Subcutaneous adipose tissue (tissue), 4 donors: Measurements from ENCODE around the gene LAMB4. TPM values are rescaled to one million over a fixed set of nuclear protein-coding genes. Genes with fewer than 3 reads are reported as not detected.

ENCODE experiments used
- total RNA-seq, 4 donors: library from RNA; depleted of rRNA; stranded (reverse); fragments of >200 nt; gene quantifications; one replicate each; pipeline ENCODE4 v1.1.0, GENCODE V29; 2016
- TF ChIP-seq, protein P1 (sequence below): fragments of 450-650 bp; IDR thresholded peaks from one replicate; pipeline ENCODE4 v1.5.1; 2016; ENCODE audit warnings: low read depth, mild to moderate bottlenecking, control low read depth, antibody characterized with exemption, moderate library complexity

LAMB4 gene
- total RNA-seq, 4 donors from 2014 or later, result not detected

DNA sequence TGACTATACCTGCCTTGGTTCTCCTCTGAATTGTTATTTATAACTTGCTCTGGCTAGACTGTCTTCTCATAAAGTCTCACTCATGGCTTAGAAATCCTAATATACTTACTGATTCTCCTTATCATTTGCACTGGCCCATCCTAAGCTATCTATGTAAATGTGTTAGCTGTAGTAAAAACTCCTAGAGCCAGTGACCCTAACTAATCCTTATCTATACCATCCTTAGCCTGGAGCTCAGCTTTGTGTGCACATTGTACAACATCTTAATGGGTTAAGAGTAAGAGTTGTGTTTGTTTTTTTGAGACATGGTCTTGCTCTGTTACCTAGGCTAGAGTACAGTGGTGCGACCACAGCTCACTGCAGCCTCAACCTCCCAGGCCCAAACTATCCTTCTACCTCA lies 40.8 kb downstream of the LAMB4 start:
- TF ChIP-seq, protein P1, sequence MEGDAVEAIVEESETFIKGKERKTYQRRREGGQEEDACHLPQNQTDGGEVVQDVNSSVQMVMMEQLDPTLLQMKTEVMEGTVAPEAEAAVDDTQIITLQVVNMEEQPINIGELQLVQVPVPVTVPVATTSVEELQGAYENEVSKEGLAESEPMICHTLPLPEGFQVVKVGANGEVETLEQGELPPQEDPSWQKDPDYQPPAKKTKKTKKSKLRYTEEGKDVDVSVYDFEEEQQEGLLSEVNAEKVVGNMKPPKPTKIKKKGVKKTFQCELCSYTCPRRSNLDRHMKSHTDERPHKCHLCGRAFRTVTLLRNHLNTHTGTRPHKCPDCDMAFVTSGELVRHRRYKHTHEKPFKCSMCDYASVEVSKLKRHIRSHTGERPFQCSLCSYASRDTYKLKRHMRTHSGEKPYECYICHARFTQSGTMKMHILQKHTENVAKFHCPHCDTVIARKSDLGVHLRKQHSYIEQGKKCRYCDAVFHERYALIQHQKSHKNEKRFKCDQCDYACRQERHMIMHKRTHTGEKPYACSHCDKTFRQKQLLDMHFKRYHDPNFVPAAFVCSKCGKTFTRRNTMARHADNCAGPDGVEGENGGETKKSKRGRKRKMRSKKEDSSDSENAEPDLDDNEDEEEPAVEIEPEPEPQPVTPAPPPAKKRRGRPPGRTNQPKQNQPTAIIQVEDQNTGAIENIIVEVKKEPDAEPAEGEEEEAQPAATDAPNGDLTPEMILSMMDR, result no peak

DNA sequence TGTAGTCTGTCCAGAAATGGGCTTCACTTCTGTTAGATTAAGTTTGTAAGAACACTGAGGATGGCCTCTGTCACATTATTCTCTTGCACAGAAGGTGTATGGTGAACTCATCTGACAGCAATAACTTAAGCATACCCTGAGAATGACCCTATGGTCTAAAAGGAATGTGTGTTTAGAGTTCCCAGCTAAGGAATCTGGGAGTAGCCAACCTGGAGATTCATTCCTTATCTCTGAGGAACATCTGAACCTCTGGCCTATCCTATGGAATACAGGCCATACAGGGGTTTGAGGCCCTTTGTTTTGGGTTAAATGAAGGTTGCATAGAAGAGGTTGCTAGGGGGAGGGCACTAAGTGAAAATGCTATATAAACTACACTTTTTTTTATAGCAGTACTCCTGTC lies 41.4 kb downstream of the LAMB4 start:
- TF ChIP-seq, protein P1, result no peak

DNA sequence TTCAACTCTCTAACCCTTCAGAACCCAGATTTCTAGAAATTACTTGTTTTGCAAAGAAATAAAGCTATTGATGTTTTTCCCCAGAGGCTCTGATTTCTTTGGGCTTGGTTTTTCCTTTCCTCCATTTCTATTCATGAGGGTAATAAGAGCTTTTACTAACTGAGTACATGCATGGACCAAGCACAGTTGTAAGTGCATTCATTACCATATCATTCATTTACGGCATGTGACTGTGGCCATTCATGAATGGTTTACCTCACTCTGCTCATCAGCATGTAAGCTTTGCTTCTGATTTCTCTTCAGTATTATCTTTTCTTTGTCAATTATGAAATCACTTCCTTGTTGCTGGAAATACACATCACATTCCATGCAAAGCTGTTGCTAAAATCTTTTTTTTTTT lies 42.4 kb downstream of the LAMB4 start:
- TF ChIP-seq, protein P1, result no peak

DNA sequence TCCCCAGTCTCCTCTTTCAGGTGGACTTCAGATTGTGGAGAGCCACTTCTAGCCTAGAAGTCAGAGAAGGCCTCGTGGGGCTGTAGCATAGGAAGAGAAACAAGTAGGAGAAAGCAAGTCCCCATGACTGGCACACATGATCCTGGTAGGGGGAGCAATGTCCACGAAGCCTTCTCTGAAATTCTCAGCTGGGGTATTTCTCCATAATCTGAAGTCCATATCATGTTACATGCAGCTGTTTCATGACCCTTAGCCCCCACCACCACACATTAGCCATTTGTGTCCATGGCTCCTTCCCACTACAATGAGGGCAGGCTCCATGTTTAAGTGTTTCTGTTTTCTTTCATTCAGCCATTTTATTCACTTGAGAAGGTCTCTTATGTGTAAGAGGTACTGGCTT lies 43.2 kb downstream of the LAMB4 start:
- TF ChIP-seq, protein P1, result no peak

DNA sequence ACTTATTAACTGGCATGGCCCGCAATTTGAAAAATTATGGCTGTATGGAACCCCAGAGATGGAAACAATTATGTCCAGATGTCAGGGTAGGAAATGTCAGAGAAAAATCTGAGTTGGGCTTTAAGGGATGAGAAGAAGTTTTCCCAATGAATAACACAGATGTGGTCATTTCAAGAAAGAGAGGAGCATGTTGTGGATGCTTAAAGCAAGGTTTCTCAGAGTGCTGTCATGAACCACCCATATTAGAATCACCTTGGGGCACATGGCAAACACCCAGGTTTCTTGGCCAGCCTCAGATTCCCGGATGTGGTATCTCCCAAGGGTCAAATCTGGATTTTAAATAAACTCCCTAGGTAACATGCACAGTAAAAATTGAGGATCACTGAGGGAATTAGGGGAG lies 43.6 kb downstream of the LAMB4 start:
- TF ChIP-seq, protein P1, result no peak

DNA sequence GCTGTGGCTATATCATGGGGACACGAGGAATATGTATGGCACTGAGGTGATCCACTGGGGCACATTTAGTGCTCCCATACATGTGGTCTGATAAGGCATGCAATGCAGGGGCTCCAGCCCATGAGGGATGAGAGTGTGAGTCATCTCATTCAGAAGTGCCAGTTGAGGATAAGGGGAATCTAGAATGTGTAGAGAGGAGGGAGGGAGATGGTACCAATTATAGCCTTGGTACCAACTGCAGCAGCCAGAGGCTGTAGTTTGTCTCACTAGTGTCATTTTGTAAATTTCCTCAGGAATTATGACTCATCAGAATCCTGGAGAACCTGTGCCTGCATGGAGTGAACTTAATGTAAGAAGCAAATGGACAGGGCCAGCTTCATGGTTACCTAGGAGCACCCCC lies 46.2 kb downstream of the LAMB4 start:
- TF ChIP-seq, protein P1, result no peak

DNA sequence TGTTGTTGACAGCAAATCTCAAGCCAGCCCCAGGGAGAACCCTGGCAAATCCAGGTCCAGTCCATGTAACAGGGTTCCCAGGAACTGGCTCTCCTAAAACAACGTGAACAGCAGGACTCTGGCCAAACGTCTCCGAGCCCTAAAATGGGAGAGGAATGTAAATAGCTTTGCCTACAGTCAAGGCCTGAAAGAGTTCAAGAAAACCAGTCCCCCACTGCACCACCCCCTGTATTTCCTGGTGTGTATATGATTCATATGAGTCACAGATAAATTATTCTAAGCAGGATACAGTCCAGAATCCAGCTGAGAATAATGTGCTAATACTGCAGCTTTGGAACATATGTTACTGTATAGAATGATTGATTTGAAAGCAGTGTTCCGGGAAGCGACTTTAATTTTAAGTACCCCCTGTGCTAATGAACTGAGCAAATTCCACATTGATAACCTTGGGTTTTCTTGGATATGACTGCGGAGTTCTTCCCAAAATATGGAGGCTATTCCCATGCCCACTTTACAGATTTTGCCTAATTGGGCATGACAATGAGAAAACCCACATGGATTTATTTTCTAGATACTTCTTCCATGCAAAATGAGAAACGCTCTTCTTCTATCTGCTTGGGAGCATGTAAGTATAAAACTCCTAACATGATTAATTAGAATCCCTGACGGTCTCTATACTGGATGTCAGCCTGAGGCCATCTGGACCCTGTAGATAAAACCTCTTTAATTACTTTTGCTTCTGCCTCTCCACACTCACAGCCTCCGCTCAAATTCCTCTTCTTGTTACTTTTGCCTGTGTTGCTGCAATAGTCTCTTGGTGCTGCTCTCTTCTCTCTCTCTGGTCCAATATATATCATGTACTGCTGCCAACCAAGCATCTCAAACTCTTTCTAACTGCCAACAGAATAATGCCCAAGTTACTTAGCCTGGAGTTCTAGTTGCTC lies 50.2 kb downstream of the LAMB4 start:
- TF ChIP-seq, protein P1, result no peak
